ENCODE results near the gene LASP1. TPM values are rescaled to one million over a fixed set of nuclear protein-coding genes. Genes with fewer than 3 reads are reported as not detected.

Gene LASP1
- total and polyA plus RNA-seq, 8 donors = 141 to 175 (median 156) TPM

- DNase-seq = no peak
- no peak overlapping the region for H3K27ac ChIP-seq
- ATAC-seq = no peak
- intact Hi-C loops (cut with DNase I) = no loop called here
- H3K9me3 ChIP-seq = no peaks in the 10 kb centered on the region
- H3K4me1 ChIP-seq = peaks cover 13 to 15% of the 10 kb centered on the region in 2 donors
- H3K4me3 ChIP-seq = no peak overlapping the region
- H3K36me3 ChIP-seq = no peaks in the 10 kb centered on the region
- TF ChIP-seq, protein P1, sequence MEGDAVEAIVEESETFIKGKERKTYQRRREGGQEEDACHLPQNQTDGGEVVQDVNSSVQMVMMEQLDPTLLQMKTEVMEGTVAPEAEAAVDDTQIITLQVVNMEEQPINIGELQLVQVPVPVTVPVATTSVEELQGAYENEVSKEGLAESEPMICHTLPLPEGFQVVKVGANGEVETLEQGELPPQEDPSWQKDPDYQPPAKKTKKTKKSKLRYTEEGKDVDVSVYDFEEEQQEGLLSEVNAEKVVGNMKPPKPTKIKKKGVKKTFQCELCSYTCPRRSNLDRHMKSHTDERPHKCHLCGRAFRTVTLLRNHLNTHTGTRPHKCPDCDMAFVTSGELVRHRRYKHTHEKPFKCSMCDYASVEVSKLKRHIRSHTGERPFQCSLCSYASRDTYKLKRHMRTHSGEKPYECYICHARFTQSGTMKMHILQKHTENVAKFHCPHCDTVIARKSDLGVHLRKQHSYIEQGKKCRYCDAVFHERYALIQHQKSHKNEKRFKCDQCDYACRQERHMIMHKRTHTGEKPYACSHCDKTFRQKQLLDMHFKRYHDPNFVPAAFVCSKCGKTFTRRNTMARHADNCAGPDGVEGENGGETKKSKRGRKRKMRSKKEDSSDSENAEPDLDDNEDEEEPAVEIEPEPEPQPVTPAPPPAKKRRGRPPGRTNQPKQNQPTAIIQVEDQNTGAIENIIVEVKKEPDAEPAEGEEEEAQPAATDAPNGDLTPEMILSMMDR (IDR thresholded peaks at IDR 0.05) = no peak
- H3K27me3 ChIP-seq = no peaks in the 10 kb centered on the region
These were observed 5.0 kb upstream of the LASP1 start for GRCh38 chr17:38864636-38865398.

DNA sequence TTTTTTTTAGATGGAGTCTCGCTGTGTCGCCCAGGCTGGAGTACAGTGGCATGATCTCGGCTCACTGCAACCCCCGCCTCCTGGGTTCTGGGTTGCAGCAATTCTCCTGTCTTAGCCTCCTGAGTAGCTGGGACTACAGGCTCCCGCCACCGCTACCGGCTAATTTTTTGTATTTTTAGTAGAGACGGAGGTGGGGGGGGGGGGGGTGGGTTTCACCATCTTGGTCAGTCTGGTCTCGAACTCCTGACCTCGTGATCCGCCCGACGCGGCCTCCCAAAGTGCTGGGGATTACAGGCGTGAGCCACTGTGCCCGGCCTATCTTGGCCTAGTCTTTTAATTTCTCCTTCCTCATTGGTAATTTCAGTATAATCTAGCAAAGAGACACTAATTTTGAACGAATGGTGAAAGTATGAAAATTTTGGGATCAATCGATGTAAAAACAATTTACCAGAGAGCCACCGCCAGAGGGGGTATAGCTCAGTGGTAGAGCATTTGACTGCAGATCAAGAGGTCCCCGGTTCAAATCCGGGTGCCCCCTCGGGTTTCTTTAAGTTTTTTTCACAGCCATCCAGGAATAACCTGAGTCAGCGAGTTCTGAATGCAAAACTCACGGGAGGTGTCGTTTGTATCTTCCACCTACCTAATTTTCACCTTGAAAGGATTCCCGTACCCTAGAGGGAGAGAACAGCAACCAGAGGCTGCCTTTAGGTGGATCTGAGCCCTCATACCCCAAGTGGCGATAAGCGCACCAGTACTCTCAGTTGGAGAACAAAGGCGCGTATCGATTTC is 2.5 kb upstream of the LASP1 start:
- intact Hi-C loops (cut with DNase I) = no loop called here
- ATAC-seq (no peak), DNase-seq (peak in 2 of 4 donors; percentile 54 to 65)
- Histone ChIP-seq H3K36me3 (no peaks in the 10 kb centered on the region), H3K4me1 (peaks cover 22 to 25% of the 10 kb centered on the region in 2 donors), H3K27ac (peak overlapping the region; percentile 96 to 98), H3K9me3 (no peaks in the 10 kb centered on the region), H3K27me3 (no peaks in the 10 kb centered on the region), H3K4me3 (peak overlapping the region in 1 of 2 donors; percentile 96)
- TF ChIP-seq, protein P1 (IDR thresholded peaks at IDR 0.05) = no peak

DNA sequence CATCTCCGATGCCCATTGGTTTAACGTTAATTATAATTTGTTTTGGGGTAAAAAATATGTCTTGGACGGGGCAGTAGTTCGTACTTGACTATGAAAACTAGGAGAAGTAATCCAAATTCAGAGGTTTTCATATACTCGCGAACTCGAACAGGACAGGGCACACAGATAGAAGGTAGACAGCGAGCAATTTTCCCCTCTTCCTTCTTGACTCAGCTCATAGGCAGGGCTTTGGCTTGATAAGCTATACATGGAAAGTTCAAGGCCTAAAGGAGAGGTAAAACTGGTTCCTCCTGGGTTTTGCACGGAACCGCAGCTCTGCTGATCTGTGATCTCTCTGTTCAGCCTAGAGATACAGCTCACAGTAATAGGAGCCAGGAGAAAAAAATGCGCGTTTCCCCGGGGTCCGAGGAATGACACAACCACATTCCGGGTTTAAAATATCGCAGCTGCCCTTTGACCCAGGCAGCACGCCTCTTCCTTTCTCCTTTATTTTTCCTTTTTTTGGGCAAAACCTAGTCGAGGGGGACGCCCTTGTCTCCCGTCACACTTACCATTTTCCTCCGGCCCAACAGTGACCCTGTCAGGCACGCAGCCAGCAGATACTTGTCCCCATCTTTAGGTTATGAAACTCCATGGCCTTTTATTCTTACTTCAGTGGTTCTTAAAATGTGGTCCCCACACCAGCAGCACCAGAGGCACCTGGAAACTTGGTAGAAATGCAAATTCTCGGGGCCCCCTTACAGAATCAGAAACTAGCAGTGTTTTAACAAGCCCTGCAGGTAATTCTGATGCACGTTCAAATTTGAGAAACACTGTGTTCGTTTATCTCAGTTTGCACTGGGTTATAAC is 1.7 kb upstream of the LASP1 start:
- TF ChIP-seq, protein P1 (IDR thresholded peaks at IDR 0.05) = no peak
- H3K4me3 ChIP-seq = peak overlapping the region; percentile 75 to 96
- DNase-seq = peak in 2 of 4 donors; percentile 43 to 55
- H3K27me3 ChIP-seq = no peaks in the 10 kb centered on the region
- peak overlapping the region; percentile 96 to 98 for H3K27ac ChIP-seq
- intact Hi-C loops (cut with DNase I) = no loop called here
- no peak for ATAC-seq
- H3K4me1 ChIP-seq = peaks cover 31 to 33% of the 10 kb centered on the region in 2 donors
- no peaks in the 10 kb centered on the region for H3K9me3 ChIP-seq
- no peaks in the 10 kb centered on the region for H3K36me3 ChIP-seq

- Histone ChIP-seq H3K4me3 (peak overlapping the region; percentile 75 to 96), H3K27me3 (no peaks in the 10 kb centered on the region), H3K4me1 (peaks cover 38 to 40% of the 10 kb centered on the region in 2 donors), H3K9me3 (no peaks in the 10 kb centered on the region), H3K27ac (peak overlapping the region; percentile 96 to 98), H3K36me3 (no peaks in the 10 kb centered on the region)
- intact Hi-C loops (cut with DNase I) = no loop called here
- DNase-seq (peak; percentile 90 to 94 (median 91)), ATAC-seq (peak; percentile 66)
- TF ChIP-seq, protein P1 (IDR thresholded peaks at IDR 0.05) = no peak
These were observed 887 bp upstream of the LASP1 start for GRCh38 chr17:38868817-38869525.
